NCI-H446 (cell line): Measurements from ENCODE around the gene CTNNBIP1.
A peak's percentile ranks its signal among the peaks of the same experiment; 100 is the strongest.

Source experiments
- DNase-seq, 2 experiments: peaks; one replicate each; lab custom pipeline; 2025; lab: John Stamatoyannopoulos, UW

The CTNNBIP1 gene

DNA sequence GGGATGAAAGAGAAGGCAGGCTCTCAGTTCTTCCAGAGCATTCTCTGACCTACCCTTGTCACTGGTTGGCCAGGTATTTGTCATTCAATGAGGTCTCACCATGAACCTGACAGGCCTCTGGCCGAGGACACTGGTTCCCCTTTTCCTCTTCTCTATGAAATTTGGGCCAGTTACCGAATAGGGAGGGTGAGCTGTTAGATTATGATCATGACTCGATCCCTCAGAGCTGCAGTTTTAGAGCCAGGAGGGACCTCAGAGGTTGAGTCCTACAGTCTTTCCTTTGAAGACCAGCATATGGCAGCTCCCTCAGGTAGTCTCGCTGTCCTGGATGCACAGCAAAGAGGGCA, 56.8 kb downstream of the CTNNBIP1 start:
- DNase-seq = no peak

- DNase-seq = peak; percentile 87 to 94
Observed at GRCh38 chr1:9852410-9853248, 57.4 kb downstream of the CTNNBIP1 start.

DNA sequence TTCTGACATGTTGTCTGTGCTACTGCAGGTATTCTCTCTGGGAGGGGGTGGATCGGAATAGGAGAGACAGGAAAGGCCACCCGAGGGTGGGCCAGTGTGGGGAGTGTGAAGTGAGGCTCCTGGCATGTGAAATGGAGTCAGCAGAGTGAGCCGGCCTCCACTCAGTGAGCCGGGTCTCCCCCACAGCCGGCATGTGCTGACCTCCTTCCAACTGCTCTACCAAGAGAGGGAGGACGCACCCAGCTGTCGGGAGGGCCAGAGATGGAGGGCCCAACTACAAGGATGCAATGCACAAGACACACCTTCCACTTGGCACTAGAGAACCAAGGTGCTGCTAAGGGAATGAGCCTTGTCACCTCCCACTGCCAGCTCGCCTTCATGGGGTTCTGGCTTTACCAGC, 58.1 kb downstream of the CTNNBIP1 start:
- no peak for DNase-seq

DNA sequence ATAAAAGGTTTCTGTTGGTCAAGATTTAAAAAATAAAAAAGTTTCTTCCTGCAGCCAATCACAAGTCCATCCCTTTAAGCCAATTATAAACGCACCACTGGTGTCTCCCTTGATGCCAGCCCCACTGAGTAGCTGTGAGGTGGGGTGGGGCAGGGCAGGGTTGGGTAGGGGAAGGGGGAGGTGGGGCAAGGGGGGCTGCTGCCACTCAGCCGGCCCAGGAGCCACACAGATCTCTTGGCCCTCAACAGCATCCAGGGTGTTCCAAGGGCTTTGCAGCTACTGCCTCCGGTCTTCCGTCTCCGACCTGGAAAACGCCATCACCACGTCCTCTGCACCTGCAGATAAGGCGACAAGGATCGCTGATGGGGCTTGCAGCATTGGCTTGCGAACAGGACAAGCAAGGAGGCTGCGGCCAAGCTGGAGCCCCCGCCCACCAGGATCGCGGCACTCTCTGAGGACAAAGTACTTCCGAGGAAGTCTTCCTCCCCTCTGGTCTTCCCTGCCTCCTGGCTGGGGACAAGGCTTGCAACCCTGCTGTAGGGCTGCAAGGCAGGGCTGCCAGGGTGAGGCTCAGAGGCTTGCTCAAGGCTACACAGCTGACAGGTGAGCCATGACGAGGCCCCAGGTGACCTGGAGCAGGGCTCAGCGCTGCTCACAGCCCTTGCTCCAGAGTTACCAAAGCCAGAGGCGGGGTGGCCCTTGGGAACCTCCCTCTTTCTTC, 59.5 kb downstream of the CTNNBIP1 start:
- no peak for DNase-seq

DNA sequence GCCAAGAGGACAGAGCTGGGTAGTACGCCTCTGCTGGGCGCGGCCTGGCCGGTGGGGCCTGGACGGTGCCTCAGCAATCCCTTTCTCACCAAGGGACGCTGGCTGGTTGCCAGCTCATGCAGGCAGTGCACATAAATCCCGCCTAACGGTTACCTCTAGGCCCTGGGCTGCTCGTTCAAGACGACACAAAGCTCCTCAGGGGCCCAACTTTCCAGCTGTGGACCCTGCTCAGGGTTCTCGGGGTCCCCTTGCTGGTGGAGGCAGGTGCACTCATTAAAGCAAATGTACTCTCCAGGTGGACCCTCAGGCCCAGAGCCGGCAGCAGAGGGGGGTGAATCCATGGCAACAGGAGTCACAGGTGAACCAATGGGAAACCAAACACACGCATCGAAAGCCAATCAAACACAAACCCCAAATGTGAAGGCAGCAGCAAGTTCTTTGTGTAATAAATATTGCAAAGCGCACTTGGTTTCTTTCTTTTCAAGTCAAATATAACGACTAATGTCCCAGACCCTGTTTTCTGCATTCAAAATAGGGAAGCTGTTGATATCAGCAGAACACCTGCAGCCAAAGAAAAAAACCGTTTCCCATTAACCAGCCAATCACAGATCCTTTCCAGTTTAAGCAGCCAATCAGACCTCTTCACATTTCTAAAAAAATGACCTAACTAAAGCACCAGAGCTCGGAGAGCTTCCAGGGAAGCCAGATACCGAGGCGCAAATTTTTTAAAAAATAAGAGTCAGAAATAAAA, 60.2 kb downstream of the CTNNBIP1 start:
- DNase-seq = no peak

- no peak for DNase-seq
Observed at GRCh38 chr1:9848022-9848421, 62.0 kb downstream of the CTNNBIP1 start.

GRCh38 chr1:9847269-9847668, 62.8 kb downstream of the CTNNBIP1 start:
- no peak for DNase-seq

DNA sequence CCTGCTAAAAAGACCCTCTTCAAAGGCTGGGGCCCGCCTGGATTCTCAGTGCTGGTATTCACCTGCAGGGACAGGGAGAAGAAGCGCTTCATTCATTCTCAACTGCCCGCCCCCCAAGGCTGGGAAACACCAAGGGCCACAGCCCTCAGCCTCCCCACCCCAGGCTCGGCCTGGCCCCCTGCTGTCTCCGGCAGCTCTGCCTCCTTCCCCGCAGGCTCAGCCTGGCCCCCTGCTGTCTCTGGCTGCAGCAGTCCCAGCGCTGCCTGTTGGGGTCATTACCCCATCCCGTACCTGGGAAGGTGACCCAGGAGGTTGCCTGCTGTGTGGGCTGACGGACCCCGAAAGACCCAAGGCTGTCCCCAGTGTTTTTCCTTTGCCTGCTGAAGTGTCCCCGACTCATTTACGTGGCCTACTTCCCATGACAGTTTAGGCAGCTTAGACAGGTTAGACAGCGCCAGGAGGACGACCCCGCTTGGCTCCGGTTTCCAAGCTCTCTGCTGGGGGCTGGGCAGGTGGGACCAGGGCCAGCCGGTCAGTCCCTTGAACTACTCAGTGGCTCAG, 63.4 kb downstream of the CTNNBIP1 start:
- DNase-seq = no peak

GRCh38 chr1:9845914-9846313, 64.2 kb downstream of the CTNNBIP1 start:
- DNase-seq = no peak

- no peak for DNase-seq
Observed at GRCh38 chr1:9844756-9845155, 65.3 kb downstream of the CTNNBIP1 start.

DNA sequence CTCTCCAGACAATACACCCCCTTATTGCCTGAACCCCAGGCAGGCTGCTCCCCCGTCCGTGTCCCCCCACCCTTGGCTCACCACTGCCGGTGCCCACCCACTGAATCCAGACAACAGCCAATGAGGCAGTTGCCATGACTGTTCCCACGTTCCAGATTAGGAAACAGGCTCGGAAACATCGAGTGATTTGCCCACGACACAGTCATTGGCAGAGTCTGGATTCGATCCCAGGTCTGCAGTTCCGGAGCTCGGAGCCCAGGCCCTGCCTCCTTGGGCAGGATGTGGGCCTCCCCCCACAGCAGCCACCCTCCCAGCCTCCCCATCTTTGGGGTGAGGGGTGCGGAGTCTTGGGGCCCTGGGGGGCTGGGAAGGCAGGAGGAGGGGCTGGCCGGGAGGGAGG, 66.0 kb downstream of the CTNNBIP1 start:
- no peak for DNase-seq

GRCh38 chr1:9843576-9843945, 66.5 kb downstream of the CTNNBIP1 start:
- DNase-seq = no peak

GRCh38 chr1:9842781-9843575, 67.1 kb downstream of the CTNNBIP1 start:
- DNase-seq = peak; percentile 97 to 100

- peak; percentile 95 to 99 for DNase-seq
Observed at GRCh38 chr1:9842073-9842711, 67.9 kb downstream of the CTNNBIP1 start.

DNA sequence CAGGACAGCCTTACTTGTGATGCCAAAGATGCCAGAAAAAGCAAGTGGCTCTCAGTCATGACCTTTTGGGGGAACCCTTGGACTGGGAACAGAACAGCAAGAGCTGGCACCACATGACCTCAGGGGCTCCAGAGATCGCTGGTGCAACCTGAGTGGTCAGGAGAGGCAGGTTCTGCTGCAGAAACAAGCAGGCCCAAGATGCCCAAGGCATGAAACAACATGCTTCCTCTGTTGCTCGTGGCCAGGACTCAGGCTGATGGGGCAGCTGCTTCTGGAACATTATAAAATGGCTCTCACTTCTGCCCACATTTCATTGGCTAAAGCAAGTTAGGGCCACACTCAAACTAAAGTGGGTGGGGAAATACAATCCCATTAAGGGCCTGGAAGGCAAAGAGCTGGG, 68.6 kb downstream of the CTNNBIP1 start:
- DNase-seq = no peak

DNA sequence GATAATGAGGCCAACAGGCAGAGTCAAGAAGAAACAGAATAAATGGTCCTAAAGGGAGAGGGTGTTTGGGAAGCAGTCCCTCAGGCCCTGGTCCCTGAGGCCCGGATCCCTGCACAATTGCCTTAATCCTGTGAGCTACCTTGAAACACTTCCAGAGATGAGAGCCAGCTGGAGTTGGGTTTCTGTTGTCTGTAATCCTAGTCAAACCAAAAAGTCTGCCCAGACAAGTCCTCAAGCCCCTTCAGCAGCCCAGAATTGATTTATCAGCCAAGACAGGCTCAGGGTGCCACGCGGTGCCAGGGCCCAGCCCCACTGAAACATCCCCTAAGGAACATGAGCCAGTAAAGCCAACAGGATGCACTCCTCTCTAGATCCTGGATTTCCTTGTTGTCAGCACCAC, 69.9 kb downstream of the CTNNBIP1 start:
- peak; percentile 94 to 99 for DNase-seq

GRCh38 chr1:9838946-9839345, 71.1 kb downstream of the CTNNBIP1 start:
- DNase-seq = no peak

DNA sequence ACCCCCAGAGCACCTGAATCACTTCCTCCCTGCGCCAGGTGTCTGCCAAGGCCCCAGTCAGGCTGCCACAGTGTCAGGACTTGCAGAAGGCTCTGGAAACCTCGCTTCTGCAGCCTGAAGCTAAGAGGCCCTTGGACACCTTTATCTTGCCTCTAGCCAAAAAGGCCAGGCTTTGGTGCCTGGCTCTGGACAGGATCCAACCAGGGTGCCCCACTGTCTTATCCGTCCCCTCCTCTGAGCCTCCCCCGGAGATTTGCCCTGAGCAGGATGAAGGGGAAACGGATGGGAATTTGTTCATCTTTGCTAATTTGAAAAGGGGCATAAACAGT, 73.5 kb downstream of the CTNNBIP1 start:
- DNase-seq = peak; percentile 61 to 73

DNA sequence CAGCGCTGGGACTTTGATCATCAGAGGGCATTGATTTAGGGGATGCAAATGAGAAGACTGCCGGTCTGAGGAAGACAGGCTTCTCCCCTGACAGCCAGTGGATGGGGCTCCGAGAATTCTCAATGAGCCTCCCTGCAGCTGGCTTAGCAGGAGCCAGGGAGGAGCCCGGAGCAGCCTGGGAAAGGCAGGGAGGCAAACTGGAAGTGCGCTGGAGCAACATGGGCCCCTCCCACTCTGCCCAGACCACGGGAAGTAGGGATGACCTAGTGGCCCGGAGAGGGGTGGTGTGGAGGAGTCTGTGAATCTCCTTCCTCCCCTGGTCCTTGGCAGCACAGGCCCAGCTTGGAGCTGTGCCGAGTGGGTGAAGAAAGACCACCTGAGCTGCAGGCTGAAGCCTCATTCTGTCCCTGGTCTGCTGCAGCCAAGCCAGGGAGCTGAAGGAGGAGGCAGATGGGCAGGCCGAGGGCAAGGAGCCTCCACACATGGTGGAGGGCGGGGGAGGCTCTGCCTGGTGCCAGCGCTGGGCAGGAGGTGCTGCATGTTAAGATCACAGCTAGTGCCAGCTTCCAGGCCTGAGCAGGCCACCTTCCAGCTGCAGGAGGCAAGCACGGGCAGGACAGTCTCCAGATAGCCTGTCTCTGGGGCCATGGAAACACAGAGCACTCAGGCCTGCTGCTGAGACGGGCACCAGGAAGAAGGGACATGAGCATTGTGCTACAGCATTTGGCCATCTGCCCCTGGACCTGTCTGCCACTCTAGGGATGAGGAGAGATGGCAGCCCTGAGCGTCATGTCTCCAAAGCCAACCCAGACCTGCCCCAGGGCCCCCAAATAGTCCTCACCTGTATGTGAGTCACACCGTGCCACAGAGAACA, 74.1 kb downstream of the CTNNBIP1 start:
- DNase-seq = peak; percentile 81 to 97

- no peak for DNase-seq
Observed at GRCh38 chr1:9835404-9835757, 74.7 kb downstream of the CTNNBIP1 start.
